ENCODE measurements around the gene FNDC3B.

Gene FNDC3B

DNA sequence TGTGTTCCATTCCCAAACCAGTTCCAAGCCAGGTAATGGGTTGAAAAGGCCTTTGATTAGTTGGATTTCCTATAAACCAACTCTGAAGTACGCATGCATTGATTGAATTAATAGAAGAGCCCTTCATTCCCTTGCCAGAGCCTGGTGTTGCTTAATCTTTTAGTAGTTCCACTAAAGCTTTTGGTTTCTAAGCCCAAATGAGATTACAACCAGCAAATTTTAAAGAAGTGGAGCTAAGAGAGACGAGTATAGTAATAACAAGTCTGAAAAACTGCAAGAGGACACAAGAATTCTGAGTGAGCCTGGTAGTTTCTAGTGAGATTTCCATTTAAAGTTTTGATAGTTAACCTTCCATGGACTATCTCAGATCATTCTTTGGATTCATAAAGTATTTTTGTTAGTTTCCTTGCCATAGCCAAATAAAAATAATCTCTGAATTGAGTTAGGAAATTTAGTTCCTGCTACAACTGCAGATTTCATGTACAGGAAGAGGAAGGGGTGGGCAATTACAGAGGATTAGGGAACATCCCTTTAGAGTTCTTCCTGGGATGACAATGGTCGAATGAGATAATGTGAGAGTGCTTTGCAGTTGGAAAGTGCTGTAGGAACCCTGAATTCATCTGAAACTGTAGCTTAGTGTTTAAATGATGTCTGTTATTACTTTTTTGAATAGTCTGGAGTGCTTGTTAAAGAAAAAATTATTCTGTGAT lies 136.8 kb downstream of the FNDC3B start:
- TF ChIP-seq CEBPB (IDR thresholded peaks at IDR 0.05) (no peak), YY1 (IDR thresholded peaks at IDR 0.05; ENCODE audit: low read depth) (no peak), RAD21 (IDR thresholded peaks at IDR 0.05; ENCODE audit: low read depth) (no peak), CREB1 (IDR thresholded peaks at IDR 0.05; ENCODE audit: low read depth) (no peak), TEAD4 (IDR thresholded peaks at IDR 0.05) (no peak), NFIC (IDR thresholded peaks at IDR 0.05) (no peak), EP300 (IDR thresholded peaks at IDR 0.05; ENCODE audit: borderline replicate concordance) (no peak), TAF1 (IDR thresholded peaks at IDR 0.05; ENCODE audit: low read depth) (no peak), EGR1 (IDR thresholded peaks at IDR 0.05) (no peak), ZBTB7A (IDR thresholded peaks at IDR 0.05; ENCODE audit: low read depth) (no peak), TCF12 (IDR thresholded peaks at IDR 0.05; ENCODE audit: low read depth) (no peak), FOXM1 (IDR thresholded peaks at IDR 0.05; ENCODE audit: borderline replicate concordance, low read depth) (no peak)
- TF ChIP-seq, protein P1, sequence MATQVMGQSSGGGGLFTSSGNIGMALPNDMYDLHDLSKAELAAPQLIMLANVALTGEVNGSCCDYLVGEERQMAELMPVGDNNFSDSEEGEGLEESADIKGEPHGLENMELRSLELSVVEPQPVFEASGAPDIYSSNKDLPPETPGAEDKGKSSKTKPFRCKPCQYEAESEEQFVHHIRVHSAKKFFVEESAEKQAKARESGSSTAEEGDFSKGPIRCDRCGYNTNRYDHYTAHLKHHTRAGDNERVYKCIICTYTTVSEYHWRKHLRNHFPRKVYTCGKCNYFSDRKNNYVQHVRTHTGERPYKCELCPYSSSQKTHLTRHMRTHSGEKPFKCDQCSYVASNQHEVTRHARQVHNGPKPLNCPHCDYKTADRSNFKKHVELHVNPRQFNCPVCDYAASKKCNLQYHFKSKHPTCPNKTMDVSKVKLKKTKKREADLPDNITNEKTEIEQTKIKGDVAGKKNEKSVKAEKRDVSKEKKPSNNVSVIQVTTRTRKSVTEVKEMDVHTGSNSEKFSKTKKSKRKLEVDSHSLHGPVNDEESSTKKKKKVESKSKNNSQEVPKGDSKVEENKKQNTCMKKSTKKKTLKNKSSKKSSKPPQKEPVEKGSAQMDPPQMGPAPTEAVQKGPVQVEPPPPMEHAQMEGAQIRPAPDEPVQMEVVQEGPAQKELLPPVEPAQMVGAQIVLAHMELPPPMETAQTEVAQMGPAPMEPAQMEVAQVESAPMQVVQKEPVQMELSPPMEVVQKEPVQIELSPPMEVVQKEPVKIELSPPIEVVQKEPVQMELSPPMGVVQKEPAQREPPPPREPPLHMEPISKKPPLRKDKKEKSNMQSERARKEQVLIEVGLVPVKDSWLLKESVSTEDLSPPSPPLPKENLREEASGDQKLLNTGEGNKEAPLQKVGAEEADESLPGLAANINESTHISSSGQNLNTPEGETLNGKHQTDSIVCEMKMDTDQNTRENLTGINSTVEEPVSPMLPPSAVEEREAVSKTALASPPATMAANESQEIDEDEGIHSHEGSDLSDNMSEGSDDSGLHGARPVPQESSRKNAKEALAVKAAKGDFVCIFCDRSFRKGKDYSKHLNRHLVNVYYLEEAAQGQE (IDR thresholded peaks at IDR 0.05; ENCODE audit: low read depth): no peak
- TF ChIP-seq, protein P2, sequence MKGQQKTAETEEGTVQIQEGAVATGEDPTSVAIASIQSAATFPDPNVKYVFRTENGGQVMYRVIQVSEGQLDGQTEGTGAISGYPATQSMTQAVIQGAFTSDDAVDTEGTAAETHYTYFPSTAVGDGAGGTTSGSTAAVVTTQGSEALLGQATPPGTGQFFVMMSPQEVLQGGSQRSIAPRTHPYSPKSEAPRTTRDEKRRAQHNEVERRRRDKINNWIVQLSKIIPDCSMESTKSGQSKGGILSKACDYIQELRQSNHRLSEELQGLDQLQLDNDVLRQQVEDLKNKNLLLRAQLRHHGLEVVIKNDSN (IDR thresholded peaks at IDR 0.05): no peak
- TF ChIP-seq, protein P3, sequence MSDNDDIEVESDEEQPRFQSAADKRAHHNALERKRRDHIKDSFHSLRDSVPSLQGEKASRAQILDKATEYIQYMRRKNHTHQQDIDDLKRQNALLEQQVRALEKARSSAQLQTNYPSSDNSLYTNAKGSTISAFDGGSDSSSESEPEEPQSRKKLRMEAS (IDR thresholded peaks at IDR 0.05): no peak

DNA sequence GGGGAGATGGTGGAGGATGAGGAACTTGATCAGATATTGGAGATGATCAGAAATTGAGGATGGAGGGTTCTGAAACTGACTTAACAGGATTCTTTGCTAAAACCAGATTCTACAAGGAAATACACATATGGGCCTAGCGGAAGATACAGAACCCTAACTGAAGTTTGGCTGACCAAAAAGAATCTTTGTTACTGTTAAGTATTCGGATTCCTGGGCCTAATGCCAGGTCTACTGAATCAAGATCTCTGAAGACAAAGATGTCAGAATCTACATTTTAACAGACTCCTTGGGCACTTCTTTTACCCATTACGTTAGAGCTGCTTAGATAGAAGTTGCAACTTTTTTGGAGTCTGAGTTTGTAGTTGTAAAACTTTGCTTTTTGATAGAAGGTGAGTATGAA lies 137.7 kb downstream of the FNDC3B start:
- TF ChIP-seq, protein P3 (IDR thresholded peaks at IDR 0.05): no peak
- TF ChIP-seq YY1 (IDR thresholded peaks at IDR 0.05; ENCODE audit: low read depth): no peak
- TF ChIP-seq EP300 (IDR thresholded peaks at IDR 0.05; ENCODE audit: borderline replicate concordance): no peak
- TF ChIP-seq, protein P1 (IDR thresholded peaks at IDR 0.05; ENCODE audit: low read depth): no peak

DNA sequence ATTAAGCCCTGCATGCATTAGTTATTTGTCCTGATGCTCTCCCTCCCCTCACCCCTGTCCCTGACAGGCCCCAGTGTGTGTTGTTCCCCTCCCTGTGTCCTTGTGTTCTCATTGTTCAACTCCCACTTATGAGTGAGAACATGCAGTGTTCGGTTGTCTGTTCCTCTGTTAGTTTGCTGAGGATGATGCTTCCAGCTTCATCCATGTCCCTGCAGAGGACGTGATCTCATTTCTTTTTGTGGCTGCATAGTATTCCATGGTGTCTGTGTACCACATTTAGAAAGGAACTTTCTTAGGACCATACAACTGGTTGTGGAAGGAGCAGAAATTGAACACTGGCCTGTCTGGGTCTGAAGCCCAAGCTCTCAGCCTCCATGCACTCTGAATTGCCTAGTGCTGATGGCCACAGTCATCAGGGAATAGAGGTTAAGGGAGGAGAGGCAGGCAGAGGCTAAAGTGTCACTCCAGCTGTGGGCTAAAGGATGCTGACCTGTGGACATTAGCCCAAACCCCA lies 138.5 kb downstream of the FNDC3B start:
- no peak for TF ChIP-seq RAD21 (IDR thresholded peaks at IDR 0.05; ENCODE audit: low read depth)
- no peak for TF ChIP-seq CREB1 (IDR thresholded peaks at IDR 0.05; ENCODE audit: low read depth)
- TF ChIP-seq, protein P1 (IDR thresholded peaks at IDR 0.05; ENCODE audit: low read depth): no peak
- TF ChIP-seq TCF12 (IDR thresholded peaks at IDR 0.05; ENCODE audit: low read depth): no peak
- TF ChIP-seq CEBPB (IDR thresholded peaks at IDR 0.05): no peak
- no peak for TF ChIP-seq NFIC (IDR thresholded peaks at IDR 0.05)
- no peak for TF ChIP-seq YY1 (IDR thresholded peaks at IDR 0.05; ENCODE audit: low read depth)
- no peak for TF ChIP-seq ZBTB7A (IDR thresholded peaks at IDR 0.05; ENCODE audit: low read depth)
- no peak for TF ChIP-seq TAF1 (IDR thresholded peaks at IDR 0.05; ENCODE audit: low read depth)
- no peak for TF ChIP-seq FOXM1 (IDR thresholded peaks at IDR 0.05; ENCODE audit: borderline replicate concordance, low read depth)
- TF ChIP-seq, protein P2 (IDR thresholded peaks at IDR 0.05): no peak
- no peak for TF ChIP-seq EP300 (IDR thresholded peaks at IDR 0.05; ENCODE audit: borderline replicate concordance)
- TF ChIP-seq, protein P3 (IDR thresholded peaks at IDR 0.05): no peak
- no peak for TF ChIP-seq TEAD4 (IDR thresholded peaks at IDR 0.05)
- TF ChIP-seq EGR1 (IDR thresholded peaks at IDR 0.05): no peak

All from Ishikawa (cell line).